ENCODE results near the gene FGG. TPM values are rescaled to one million over a fixed set of nuclear protein-coding genes. Genes with fewer than 3 reads are reported as not detected.
"Not testable (repeated sequence)": the region's sequence is repeated elsewhere in the genome, so short reads cannot be mapped to it uniquely, and the experiment has no call there.

The FGG gene
- total RNA-seq, 4 donors from 2014 or later: not detected

- H3K4me1 ChIP-seq: no peaks in the 10 kb centered on the region
- TF ChIP-seq CTCF (IDR thresholded peaks at IDR 0.05): no peak
- no peak for TF ChIP-seq EP300 (IDR thresholded peaks at IDR 0.05)
- TF ChIP-seq POLR2A (IDR thresholded peaks at IDR 0.05): no peak
- no peaks in the 10 kb centered on the region for H3K27me3 ChIP-seq
- no peaks in the 10 kb centered on the region for H3K36me3 ChIP-seq
- H3K27ac ChIP-seq: no peak overlapping the region
- DNase-seq (ENCODE audit: low spot score in 2 of 2): no peak
- no peak overlapping the region for H3K4me3 ChIP-seq
- 76 to 90% methylated on average over 1 of the region's 1 CpG for WGBS, 2 donors
- no peaks in the 10 kb centered on the region for H3K9me3 ChIP-seq
Observed at GRCh38 chr4:154602404-154603020, 9.9 kb downstream of the FGG start.

- TF ChIP-seq POLR2A (IDR thresholded peaks at IDR 0.05) (no peak), EP300 (IDR thresholded peaks at IDR 0.05) (no peak), CTCF (IDR thresholded peaks at IDR 0.05) (no peak)
- H3K9me3 ChIP-seq: no peaks in the 10 kb centered on the region
- no peaks in the 10 kb centered on the region for H3K4me1 ChIP-seq
- 84 to 88% methylated on average over 7 of the region's 7 CpGs for WGBS, 2 donors
- no peak overlapping the region for H3K4me3 ChIP-seq
- no peak for DNase-seq (ENCODE audit: low spot score in 2 of 2)
- no peak overlapping the region for H3K27ac ChIP-seq
- H3K27me3 ChIP-seq: no peaks in the 10 kb centered on the region
- no peaks in the 10 kb centered on the region for H3K36me3 ChIP-seq
Observed at GRCh38 chr4:154597798-154598774, 14.4 kb downstream of the FGG start.

GRCh38 chr4:154597281-154597680, 15.2 kb downstream of the FGG start:
- not testable (repeated sequence) for H3K36me3 ChIP-seq; DNase-seq (ENCODE audit: low spot score in 2 of 2); H3K27me3 ChIP-seq; H3K4me3 ChIP-seq; H3K4me1 ChIP-seq; H3K9me3 ChIP-seq; H3K27ac ChIP-seq
- WGBS, 2 donors: 95% methylated on average over 11 of the region's 11 CpGs

GRCh38 chr4:154595807-154596206, 16.6 kb downstream of the FGG start:
- Histone ChIP-seq H3K27me3 (no peaks in the 10 kb centered on the region), H3K4me3 (no peak overlapping the region), H3K9me3 (no peaks in the 10 kb centered on the region), H3K4me1 (no peaks in the 10 kb centered on the region), H3K27ac (no peak overlapping the region), H3K36me3 (no peaks in the 10 kb centered on the region)
- no peak for DNase-seq (ENCODE audit: low spot score in 2 of 2)
- no peak for TF ChIP-seq POLR2A (IDR thresholded peaks at IDR 0.05)
- TF ChIP-seq EP300 (IDR thresholded peaks at IDR 0.05): no peak
- no peak for TF ChIP-seq CTCF (IDR thresholded peaks at IDR 0.05)

GRCh38 chr4:154594343-154594742, 18.1 kb downstream of the FGG start:
- 79 to 80% methylated on average over 3 of the region's 3 CpGs for WGBS, 2 donors
- H3K4me1 ChIP-seq; DNase-seq (ENCODE audit: low spot score in 2 of 2): not testable (repeated sequence)

GRCh38 chr4:154593868-154594267, 18.6 kb downstream of the FGG start:
- Histone ChIP-seq H3K4me3 (no peak overlapping the region), H3K9me3 (no peaks in the 10 kb centered on the region), H3K4me1 (no peaks in the 10 kb centered on the region), H3K27me3 (no peaks in the 10 kb centered on the region), H3K27ac (no peak overlapping the region), H3K36me3 (no peaks in the 10 kb centered on the region)
- DNase-seq (ENCODE audit: low spot score in 2 of 2): no peak
- 48 to 55% methylated on average over 2 of the region's 2 CpGs for WGBS, 2 donors
- TF ChIP-seq EP300 (IDR thresholded peaks at IDR 0.05): no peak
- no peak for TF ChIP-seq CTCF (IDR thresholded peaks at IDR 0.05)
- no peak for TF ChIP-seq POLR2A (IDR thresholded peaks at IDR 0.05)

More at GRCh38 chr4:154594343-154594742, 18.1 kb downstream of the FGG start:
- H3K36me3 ChIP-seq, H3K27ac ChIP-seq, H3K4me3 ChIP-seq, H3K9me3 ChIP-seq, H3K27me3 ChIP-seq: not testable (repeated sequence)
